C4-2B (cell line): Measurements from ENCODE around the gene PCDHGA2.

Experiments used
- CTCF ChIP-seq: fragments of 450-650 bp; conservative IDR thresholded peaks from 2 replicates; pipeline ENCODE4 v1.5.1; 2017; ENCODE audit warnings: mild to moderate bottlenecking
- ZFX ChIP-seq: fragments of 450-650 bp; IDR thresholded peaks from 2 replicates; pipeline ENCODE4 v1.6.1; 2017

DNA sequence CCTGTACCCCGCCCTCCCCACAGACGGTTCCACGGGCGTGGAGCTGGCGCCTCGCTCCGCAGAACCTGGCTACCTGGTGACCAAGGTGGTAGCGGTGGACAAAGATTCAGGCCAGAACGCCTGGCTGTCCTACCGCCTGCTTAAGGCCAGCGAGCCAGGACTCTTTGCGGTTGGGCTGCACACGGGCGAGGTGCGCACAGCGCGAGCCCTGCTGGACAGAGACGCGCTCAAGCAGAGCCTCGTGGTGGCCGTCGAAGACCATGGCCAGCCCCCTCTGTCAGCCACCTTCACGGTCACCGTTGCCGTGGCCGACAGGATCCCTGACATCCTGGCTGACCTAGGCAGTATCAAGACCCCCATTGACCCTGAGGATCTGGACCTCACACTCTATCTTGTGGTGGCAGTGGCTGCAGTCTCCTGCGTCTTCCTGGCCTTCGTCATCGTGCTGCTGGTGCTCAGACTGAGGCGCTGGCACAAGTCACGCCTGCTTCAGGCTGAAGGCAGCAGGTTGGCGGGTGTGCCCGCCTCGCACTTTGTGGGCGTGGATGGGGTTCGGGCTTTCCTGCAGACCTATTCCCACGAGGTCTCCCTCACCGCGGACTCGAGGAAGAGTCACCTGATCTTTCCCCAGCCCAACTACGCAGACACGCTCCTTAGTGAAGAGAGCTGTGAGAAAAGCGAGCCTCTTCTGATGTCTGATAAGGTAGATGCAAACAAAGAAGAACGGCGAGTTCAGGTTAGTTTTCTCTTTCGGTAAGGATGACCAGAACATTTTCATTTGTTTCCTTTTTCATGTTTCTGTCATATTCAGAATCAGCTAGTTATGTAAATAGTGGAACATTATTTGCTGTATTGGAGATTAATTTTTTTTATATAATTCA is 27.7 kb downstream of the PCDHGA2 start:
- TF ChIP-seq CTCF (no peak), ZFX (no peak)
